Activated CD4-positive, alpha-beta T cell treated with anti-CD3 and anti-CD28 coated beads for 48 hours (primary cell): Measurements from ENCODE around the gene MYMK.

Source experiments
- DNase-seq: peaks from one replicate; pipeline ENCODE4 v3.0.0-alpha.2; 2020

Gene MYMK

DNA sequence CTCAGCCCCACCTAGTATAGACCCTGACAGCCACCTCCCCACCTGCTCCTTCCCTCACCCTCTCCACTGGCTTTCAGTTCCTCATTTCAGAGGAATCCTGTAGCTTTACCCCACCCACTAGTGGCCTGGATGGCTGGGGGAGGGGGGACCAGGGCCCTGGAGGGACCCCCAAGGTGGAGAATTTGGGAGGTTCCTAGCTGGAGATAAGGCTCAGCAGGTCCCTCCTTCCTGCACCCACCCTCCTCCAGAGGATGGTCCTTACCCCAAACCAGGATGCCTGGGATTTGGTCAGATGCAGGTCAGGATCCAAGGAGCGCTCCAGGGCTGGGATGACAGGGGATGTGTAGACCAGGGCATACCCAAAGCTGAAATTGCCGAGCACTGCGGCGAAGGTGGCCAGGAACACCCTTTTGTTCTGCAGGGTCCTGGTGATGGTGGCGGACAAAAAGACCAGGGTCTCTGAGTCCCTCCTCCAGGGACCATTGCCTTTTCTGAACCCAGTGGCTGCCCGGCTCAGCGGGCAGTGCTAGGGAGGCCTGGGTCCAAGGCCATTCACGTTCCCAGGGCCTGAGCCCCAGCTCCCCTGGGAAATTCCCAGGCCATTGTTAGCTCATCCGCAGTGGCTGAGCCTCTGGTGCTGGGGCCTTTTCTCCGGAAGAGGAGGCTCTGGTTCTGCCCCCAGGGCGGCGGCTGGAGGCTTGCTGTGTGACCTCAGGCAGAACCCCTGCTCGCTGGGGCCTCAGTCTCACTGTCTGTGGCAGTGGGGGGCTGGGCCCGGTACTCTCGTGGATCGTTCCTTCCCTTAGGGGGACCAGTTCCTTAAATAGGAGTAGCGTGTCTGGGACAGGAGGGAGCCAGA is 46.5 kb downstream of the MYMK start:
- peak; percentile 15 for DNase-seq

DNA sequence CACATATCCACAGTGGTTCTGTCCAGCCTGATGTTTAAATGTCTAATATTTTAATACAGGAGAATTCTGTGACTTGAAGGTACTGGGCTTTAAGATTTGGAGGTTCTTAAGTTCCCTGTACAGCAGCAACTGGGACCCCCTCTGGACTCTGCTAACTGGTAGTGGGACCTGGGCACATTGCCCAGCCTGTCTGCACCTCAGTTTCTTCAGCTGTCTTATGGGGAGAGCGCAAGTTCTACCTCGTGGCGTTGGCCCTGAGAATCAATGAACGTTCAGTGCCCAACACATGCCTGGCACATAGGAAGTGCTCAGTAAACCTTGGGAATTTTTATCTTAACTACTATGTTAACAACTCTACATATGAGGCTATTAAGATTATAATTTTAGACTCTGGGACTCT is 47.3 kb downstream of the MYMK start:
- DNase-seq: no peak

DNA sequence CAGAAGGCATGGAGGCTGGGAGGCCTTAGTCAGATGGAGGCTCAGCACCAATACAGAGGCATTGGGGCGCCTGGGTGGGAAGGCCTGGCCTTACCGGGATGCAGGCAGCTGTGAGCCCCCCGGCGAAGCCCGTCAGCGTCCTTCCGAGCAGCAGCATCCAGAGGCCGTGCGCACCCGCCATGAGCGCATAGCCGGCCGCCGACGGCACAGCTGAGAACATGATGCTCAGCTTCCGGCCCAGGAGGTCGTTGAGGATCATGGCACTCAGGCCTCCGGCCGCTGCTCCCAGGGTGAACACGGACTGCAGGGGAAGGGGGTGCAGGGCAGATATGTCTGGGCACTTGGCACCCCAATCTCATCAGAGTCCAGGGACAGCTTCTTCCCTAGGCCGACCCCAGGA is 47.8 kb downstream of the MYMK start:
- no peak for DNase-seq

DNA sequence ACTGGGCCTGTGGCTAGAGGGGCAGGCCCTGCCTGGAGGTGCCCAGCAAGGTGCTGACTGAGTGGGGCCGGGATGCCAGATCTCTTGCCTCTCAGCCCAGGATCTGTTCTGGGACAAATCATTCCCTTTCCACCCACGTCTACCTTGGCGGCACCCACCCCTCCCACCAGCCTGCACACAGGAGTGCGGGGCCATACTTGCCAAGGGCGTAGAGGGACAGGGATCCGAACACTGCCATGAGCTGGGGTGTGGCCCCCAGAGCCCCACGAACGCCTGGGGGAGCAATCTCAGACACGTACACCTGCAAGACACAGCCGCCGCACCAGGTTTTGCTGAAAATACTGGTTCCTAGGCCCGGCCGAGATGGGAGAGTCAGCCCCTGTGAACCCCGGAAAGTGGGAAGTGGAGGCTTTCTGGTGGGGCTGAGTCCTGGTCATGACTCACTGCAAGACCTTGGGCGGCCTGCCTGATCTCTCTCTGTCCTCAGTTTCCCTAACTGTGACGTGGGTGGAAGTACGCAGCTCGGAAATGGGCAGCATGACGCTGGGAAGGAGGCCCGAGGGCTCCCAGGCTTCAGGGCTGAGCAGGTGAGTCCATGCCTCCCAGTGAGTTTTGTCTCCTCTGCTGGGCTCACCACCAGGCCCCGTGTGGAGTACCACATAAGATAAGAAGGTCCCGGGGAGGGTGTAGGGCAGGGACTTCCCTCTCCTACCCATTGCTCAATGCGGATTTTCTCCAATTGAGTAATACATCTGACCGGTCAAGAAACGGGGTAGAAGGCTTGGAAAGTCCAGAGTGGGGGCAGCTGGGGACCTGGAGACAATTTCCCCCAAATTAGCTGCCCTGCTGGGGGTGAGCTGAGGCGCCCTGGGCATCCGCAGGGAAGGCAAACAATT is 48.5 kb downstream of the MYMK start:
- no peak for DNase-seq

DNA sequence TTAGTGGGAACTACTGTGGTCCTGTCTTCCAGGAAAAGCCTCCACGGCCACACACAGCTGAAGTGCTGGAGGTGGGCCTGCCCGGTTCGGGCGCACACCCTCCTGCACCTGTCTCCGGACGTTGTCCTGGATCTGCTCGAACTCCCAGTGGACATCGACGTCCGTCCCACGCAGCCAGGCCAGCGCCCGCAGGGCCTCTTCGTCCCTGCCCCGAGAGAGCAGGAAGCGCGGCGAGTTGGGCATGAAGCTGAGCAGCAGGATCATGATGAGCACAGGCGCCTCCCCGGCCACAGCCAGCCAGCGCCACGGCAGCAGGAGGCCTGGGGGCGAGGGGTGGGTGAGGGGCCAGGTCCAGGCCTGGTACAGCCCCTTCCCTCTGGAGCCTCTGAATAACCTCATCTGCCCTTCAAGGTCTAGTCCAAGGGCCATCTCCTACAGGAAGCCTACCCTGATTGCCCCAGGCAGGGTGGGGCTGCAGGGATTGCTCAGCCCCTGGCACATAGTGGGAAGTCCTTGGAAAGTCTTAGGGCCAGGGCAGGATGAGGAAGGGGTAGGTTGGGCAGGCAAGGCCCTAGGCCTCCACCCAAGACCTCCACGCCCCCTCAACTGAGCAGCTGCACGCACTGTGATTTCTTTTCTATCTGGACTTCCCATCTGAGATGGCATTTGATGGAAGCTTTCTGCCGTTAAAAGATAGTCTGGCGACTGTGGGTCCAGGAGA is 49.3 kb downstream of the MYMK start:
- DNase-seq: no peak

DNA sequence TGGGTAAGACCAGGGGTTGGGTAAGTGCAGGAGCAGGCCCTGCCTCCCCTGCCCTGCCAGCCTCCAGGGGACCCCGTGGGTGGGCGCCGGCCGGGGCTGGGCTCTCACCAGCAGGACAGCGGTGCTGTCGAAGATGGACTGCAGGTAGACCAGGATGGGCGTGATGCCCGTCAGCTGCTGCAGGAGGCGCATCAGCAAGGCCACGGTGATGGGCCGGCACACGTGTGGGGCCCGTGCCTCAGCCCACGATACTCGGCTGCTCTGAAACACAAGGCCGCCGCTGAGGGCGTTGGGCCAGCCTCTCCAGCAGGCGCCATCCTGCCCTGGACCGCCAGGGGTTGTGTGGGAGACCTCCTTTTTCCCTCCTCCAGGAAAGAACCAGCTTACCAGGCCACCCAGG is 49.9 kb downstream of the MYMK start:
- no peak for DNase-seq

DNA sequence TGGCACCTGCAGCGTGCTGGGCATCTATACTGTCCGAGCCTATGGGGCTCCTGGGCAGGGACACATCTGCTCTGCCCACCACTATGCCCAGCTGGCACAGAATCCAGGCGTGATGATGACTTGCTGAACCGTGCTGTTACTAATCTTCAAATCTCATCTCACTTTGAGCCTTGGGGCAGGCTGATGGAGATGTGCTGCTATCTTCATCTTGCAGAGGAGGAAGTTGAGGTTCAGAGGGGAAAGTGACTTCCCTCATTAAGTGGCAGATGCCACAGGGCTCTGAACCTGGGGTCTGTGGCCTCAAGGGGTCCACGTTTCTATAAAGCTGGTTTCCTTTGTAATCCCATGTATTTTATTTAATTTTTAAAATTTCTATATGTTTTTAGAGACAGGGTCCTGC is 50.5 kb downstream of the MYMK start:
- no peak for DNase-seq

DNA sequence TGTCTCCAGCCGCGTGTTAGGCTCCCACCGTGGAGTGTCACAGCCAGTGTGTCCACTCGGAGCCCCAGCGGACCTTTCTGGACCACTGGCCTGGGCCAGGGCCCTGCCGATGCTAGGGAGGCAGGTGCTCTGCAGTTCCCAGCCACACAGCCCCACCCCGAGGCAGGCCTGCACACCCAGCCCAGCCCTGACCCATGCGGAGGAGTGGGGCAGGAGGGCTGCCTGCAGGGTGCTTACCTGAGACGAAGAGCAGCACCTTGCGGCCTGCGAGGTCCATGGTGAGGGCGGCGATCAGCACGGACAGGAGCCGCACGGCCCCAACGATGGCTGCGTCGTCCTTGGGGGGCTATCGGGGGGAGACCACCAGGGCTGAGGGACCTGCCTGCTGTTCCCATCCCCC is 51.0 kb downstream of the MYMK start:
- no peak for DNase-seq

DNA sequence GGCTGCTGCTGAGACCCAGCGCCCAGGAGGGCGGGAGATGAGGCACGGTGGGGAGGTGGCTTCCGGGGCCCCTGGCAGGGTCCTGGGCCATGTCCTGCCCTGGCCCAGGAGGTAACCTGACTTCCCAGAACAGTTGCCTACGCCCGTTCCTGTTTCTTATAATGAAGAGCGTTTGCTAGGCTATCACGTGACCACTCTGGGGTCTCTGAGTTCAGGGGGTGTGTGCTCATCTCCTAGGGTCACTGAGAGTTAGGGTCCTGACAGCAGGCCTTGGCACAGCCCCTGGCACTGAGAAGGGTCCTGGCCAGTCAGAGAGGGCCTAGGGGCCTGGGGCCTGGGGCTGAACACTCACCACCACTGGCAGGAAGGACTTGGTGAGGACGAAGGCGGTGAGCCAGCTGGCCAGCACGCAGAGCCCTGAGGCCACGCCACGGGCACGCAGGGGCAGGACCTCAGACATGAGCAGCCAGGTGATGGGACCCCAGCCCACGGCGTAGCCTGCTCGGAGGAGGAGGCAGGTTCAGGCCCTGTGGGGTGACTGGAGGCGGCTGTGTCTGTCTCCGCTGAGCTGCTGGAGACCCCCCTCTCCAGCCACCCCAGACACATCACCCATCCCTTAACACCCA is 51.9 kb downstream of the MYMK start:
- DNase-seq: no peak

DNA sequence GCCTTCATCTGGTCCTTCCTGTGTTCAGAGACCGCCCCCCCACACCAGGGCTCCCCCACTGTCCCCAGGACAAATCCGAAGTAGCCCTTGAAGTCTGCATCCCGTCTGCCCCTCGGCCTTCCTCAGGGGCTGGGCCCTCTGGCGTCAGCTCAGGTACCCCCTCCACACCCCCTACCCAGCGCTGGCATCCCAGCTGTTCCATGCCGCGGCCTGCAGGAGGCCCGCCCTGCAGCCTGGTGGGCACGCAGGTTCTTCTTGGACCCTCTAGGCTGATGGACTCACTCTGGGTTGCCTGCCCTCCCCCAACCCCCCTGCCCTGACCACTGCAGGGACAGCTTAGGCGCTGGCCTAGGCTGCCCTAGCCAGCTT is 52.5 kb downstream of the MYMK start:
- no peak for DNase-seq

DNA sequence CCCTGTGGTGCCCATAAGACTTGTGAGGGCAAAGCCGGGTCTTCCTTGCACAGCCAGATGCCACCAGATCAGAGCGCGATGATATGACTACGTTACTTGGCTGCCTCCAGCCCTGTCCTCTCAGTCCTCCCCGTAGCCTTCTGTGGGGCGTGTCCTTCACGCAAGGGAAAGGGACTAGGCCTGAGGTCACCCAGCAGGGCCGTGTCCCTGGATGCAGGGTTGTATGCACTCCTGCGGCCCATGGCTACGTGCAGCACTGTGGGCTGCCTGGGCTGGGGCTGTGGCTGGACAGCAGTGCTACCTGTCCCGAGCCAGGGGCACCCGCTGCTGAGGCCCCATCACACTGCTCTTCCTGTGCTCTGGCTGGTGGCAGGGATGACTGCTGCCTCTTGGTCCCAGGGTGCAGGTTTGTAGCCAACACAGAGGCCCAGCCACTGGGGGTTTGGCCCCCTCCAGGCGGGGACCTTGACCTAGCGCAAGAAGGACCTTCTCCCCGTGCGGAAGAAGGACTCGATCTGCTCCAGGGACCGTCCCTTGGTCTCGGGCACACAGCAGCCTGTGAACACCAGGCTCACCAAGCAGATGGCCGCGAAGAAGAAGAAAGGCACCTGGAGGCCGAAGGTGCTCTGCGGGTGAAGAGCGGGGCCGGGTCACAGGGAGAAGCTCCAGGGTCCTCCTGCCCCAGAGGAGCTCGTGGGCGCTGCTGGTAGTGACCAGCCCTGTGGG is 53.0 kb downstream of the MYMK start:
- DNase-seq: no peak

DNA sequence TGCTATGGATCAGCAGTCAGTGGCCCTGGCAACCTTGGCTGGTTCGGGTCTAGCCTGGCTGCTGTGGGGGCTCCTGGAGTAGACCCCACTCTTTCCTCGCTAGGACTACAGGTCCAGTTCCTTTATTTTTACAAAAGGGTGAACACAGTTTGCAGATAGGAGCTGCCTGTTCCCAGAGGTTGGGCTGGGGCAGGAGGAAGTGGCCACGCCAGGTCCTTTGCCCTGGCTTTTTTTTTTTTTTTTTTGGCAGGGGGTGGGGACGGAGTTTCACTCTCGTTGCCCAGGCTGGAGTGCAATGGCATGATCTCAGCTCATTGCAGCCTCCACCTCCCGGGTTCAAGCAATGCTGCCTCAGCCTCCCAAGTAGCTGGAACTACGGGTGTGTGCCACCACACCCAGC is 53.8 kb downstream of the MYMK start:
- no peak for DNase-seq

DNA sequence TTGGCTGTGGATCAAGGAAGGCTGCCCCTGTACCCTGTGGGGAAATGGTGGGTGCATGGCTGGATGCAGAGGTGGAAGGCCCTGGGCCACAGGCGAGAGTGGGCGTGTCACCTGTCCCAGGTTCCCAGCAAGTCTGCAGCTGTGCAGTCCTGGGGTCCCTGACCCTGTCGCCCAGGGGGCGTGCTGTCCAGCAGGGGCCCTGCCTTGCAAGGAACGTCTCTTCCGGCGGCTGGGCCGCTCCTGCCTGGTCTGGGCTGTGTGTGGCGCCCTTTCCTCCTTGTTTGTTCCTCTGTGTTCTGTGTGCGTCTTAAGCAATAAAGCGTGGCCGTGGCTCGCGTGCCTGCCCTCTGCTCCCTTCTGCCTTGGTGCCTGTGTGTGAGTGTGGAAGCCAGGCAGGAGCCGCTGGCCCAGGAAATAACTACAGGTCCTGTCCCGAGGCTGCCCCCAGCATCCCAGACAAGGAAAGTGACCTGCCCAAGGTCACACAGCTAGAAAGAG is 54.3 kb downstream of the MYMK start:
- DNase-seq: no peak

DNA sequence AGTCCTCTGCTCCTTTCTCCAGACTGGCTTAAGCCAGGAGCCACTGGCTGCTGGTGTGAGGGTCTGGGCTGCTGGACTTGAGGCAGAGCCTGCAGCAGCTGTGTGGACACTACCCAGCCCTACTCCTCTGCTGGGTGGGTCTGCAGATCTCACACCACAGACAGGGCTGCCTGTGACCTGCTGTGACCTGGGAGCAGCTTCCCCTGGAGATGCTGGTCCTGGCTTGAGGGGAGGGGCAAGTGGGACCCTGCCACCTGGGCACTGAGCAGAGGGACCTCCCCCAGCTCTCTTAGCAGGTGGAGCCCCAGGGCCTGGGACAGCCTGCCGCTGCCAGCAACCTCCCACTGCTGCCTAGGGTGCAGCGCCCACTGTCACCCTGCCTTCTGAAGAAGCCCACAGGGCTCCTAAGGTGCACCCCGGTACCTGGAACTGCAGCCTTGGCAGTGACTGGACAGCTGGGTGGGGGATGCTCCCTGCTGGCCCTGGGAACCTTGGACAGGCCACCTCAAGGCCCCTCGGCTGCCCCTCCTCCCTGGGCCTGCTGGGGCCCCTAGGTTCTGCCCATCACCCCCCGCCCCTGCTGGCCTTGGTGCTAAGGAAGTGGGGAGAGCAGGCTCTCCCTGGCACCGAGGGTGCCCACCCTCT is 55.9 kb downstream of the MYMK start:
- no peak for DNase-seq

DNA sequence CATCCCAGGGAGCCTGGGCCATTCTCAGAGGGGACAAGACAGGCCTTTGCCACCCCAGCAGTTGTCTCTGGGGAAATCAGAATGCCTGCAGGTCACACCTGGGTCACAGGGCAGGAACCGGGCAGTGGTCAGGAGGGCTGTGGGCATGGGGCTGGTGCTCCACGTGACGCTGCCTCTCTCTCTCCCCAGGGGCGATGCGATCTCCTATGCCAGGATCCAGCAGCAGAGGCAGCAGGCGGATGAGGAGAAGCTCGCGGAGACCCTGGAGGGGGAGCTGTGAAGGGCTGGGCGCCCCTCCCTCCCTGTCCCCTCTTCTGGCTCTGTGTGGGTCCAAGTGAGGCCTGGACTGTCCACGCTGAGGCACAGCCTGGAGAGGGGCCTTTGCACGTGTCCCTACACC is 56.4 kb downstream of the MYMK start:
- no peak for DNase-seq

DNA sequence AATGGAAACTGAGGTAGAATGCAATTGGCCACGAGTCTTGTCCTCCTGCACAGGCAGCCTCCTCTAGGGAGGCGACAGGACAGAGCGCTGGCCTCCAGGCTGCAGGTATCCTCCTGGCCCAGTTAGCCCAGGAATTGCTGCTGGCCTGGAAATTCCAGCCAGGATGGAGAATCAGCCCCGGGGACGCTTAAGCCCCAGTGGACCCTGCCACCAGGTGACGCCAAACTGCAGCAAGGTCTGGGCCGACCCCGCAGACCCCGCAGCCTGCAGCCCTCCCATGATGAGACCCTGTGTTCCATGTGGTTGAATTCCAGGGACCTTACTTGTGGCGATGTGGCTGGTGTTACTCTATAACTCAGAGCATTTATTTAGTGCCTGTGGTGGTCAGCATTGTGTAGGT is 57.7 kb downstream of the MYMK start:
- no peak for DNase-seq

DNA sequence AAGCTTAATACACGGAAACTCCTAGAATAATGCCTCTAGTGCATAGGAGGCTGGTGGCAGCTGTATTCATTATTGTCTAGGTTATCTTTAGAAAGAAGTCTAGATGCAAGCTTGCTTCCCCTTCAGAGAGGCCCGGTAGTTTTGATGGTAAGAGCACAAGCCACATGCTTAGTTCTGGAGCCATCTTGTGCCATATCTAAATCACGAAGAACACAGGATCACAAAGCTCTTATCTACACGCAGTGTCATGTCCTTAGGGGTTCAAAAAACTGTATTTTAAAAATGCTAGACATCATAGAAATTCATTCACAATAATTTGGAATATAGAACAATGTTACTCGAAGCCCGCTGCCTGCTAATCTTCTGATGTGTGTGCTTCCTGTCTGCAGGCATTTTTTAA is 58.8 kb downstream of the MYMK start:
- no peak for DNase-seq

DNA sequence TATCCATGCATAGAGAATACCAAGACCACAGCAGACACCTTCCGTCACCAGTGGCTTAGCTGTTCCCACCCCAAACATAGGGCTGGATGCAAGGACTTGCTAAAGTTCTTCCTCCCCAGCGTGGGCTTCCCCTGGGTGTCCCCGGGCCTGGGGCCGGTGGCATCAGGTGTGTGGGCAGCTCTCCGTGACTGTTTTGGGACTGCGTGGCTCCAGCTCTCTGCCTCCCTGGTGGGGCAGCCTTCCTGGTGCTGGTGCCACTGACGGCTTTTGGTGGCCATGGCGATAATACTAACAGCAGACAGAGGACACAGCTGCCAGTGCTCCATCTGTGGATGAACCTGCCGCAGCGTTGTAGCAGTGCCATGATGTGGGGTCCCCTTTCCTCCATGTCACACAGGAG is 60.1 kb downstream of the MYMK start:
- no peak for DNase-seq
